ENCODE results near the gene PDGFB.

PDGFB gene

GRCh38 chr22:39253435-39254070 lies 8.8 kb upstream of the PDGFB start:
- no peak for DNase-seq

- DNase-seq: no peak
These were observed 8.0 kb upstream of the PDGFB start for GRCh38 chr22:39252461-39253434.

GRCh38 chr22:39251762-39252460 lies 7.1 kb upstream of the PDGFB start:
- no peak for DNase-seq

GRCh38 chr22:39250838-39251237 lies 6.1 kb upstream of the PDGFB start:
- DNase-seq: no peak

- no peak for DNase-seq
These were observed 5.3 kb upstream of the PDGFB start for GRCh38 chr22:39250131-39250530.

- no peak for DNase-seq
These were observed 4.4 kb upstream of the PDGFB start for GRCh38 chr22:39249086-39249704.

- DNase-seq: peak; percentile 21
These were observed 3.5 kb upstream of the PDGFB start for GRCh38 chr22:39248254-39248653.

- no peak for DNase-seq
These were observed 2.6 kb upstream of the PDGFB start for GRCh38 chr22:39247361-39247760.

GRCh38 chr22:39246690-39247332 lies 2.0 kb upstream of the PDGFB start:
- DNase-seq: no peak

GRCh38 chr22:39246217-39246616 lies 1.4 kb upstream of the PDGFB start:
- DNase-seq: no peak

GRCh38 chr22:39245130-39246039 lies 603 bp upstream of the PDGFB start:
- no peak for DNase-seq

- no peak for DNase-seq
These were observed 666 bp downstream of the PDGFB start for GRCh38 chr22:39244136-39244495.

- no peak for DNase-seq
These were observed 1.2 kb downstream of the PDGFB start for GRCh38 chr22:39243439-39244135.

GRCh38 chr22:39242595-39243438 lies 2.0 kb downstream of the PDGFB start:
- DNase-seq: no peak

- no peak for DNase-seq
These were observed 2.8 kb downstream of the PDGFB start for GRCh38 chr22:39241794-39242594.

GRCh38 chr22:39240831-39241793 lies 3.7 kb downstream of the PDGFB start:
- DNase-seq: no peak

GRCh38 chr22:39239561-39240423 lies 5.0 kb downstream of the PDGFB start:
- DNase-seq: no peak
